Stimulated activated CD8-positive, alpha-beta memory T cell treated with anti-CD3 and anti-CD28 coated beads, Interleukin-4, amount 100 ng/mL, for 4 hours (primary cell): ENCODE measurements around the gene FAHD2A.
A peak's percentile ranks its signal among the peaks of the same experiment; 100 is the strongest.
"Not testable (repeated sequence)": the region's sequence is repeated elsewhere in the genome, so short reads cannot be mapped to it uniquely, and the experiment has no call there.

Source experiments
- DNase-seq, 2 donors: peaks; one replicate each; pipeline ENCODE4 v3.0.0-alpha.2; 2020; ENCODE audit warnings: low read depth in 2 of 2, low spot score in 1 of 2

The FAHD2A gene

DNA sequence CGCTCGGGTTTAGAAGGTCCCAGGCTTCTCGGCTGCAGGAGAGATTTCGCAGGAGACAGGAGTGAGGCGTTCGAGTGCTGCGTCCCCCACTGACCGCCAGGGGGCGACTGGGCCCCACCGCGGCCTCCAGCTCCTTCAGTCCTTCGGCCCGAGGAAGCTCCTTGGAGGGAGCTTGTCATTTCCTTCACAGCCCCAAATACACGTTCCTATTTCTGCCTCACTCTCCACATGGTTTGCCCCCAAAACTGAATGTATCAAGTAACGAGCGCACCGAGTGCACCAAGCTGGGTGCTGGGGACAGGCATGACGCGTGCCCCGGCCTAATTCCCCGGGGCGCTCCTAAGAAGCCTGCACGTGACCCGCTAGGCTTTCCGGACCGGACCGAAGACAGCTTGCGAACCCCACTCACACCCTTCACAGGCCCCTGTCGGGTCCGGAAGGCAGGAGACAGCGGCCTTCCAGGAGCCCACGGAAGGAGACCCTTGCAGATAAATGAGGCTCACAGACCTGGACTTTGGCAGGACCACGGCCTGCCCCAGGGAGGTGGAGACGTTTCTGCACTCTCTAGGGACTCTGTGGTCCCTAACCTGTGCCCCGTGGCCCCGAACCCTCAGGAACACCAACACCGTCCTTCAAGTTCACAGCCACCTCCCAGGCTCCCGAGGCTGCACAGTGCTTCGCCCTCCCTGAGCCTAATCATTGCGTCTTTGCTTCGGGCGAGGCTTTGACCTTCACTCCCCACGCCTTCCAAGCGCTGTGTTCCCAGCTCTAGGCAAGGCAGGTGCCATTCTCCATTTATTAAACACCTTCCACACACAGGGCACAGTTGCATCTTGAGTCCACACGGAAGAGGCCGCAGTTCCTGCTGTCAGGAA, 13.0 kb upstream of the FAHD2A start:
- peak in 1 of 2 donors; percentile 11 for DNase-seq

DNA sequence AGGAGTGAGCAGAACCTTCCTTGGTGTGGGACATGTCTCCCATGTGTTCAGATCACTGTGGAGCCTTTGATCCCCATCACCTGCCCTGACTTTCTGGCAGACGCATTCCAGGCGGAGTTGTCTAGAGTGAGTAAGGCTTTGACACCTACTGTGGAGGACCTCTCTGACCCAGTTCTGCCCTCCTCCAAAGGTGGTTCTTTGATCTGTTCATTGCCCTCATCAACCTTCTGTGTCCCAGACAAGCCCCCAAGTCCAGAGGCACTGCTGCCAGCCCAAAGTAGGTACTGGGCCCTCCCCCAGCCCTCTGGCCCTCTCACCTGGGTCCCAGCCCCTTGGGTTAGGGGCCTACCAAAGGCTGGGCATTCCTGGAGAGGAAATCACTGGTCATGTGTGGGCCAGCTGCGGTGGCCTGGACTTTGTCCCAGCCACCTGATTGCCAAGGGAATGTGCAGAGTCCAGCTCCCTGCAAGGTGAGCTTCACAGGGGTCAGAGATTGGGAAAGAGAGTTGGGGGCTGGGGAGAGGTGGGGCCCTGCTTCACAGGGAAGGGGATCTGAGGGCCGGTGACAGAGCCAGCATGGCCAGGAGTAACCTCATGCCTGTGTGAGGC, 12.1 kb upstream of the FAHD2A start:
- no peak for DNase-seq

DNA sequence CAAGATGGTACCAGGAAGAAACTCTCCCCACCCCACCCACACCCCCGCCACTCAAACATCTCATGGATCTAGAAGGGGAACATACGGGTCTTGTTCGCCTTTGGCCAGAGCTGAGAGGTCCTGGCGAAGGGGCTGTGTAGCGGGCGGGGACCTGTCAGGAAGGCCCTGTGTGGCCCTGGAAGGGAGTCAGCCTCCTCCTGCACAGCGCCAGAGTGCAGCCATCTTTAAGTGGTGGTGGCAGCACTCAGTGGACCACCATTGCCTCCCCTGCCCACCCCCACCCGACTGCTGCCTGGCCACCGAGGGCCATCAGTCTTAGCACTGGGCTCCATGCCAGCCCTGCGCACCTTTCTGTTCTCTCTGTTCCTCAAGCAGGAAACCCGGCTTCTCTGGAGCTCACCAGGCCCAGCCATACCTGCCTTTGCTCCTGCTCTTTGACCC, 11.6 kb upstream of the FAHD2A start:
- DNase-seq: no peak

DNA sequence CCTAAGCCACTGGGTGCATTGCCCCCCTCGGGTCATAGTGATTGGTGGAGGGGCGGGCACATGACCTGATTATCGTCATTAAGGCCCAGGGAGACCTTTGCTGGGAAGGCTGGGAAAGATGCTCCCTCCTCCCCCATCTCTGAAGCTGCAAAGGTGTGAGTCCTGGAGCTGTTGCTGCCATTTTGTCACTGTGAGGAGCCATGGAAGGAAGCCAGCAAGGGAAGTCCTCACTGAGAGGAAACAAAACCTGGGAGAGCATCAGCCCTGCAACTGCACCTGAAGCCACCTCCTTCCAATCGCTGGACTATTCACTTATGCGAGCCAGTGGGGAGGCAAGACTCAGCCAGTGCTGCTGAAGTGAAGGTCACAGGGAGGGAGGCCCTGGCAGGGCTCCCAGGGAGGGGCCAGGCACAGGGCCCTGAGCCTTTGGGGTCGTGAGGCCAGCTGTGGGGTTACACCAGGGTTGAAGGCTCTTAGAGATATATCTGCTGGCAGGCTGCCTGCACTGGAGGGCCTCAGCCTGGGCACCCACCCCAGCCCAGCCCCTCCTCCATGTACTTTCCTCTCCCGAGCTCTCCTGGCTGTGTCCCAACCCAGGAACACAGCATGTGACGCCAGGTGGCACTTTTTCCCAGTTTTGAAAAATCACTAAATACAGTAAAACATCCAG, 10.7 kb upstream of the FAHD2A start:
- no peak for DNase-seq

DNA sequence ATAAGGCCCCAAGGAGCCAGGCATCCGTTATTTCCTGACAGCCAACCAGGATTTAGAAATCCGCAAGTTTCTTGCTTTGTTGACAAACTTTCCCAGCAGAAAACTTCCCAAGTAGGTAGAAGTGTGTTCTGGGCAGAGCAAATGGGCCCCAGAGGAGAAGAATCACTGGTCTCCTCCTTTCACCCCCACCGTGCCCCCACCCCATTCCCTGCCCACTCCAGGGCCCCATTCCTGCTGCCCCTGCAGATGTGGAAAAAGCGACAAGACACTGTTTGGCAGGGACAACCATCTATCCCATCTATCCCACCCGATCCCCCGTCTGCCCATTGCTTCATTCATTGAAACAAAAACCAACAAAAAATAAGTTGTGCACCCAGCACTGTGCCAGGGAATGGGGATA, 10.2 kb upstream of the FAHD2A start:
- no peak for DNase-seq

DNA sequence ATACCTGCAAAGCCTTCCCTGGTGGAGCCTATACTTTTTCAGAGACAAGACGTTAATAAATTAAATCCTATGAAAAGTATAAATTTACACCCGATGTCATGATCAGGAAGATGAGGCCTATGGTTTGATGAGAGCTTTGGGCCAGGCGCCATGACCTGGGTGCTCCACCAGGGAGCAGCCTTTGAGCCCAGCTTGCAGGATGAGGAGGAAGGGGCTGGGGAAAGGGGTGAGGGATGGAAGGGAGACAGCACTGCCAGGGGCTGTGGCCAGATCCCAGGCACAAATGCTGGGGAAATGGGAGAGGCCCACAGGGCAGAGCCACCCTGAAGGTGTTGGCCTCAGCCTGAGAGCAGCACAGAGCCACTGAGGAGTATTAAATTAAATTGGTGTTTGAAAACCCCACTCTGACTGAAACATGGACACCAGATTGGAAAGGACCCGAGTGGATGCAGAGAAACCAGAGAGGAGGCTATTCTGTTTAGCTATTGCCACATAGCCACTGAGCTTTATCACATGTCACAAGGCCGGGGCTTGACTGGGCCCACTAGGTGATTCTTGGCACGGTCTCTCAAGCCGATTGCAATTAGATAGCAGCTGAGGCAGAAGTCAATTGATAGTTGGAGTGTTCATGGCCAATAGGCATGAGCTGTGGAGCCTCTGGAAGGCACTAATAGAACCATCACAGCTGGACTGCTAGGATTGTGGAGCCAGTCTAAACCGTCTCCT, 9.6 kb upstream of the FAHD2A start:
- DNase-seq: no peak

DNA sequence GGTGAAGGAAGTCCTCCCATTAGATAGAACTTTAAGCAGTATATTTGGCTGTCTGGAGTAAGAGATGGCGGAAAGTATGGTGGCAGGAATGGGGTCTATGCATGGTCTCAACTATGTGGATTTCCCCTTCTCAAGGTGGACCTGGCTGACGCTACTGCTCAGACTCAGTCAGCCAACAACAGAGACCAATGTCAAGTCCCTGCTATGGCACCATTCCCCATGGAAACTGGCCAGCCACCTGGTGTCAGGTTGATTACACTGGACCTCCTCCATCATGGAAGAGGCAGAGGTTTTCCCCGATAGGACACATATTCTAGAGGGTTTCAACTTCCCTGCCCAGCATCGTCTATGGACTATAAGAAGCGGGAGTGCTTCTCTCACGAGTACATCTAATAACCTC, 8.6 kb upstream of the FAHD2A start:
- no peak for DNase-seq

DNA sequence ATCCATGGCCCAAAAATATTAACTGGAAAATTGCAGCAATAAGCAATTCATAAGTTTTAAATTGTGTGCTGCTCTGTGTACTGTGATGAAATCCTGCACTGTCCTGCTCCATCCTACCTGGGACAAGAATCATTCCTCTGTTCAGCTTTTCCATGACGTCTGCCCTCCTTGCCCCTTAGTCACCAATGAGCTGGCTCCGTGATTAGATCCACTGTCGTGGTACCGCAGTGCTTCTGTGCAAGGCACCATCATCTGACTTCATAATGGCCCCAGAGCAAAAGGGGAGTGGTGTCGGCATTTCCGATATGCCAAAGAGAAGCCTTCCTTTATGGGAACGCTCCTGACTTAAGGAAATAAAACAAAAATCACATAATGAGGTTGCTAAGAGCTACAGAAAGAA, 3.4 kb upstream of the FAHD2A start:
- DNase-seq: no peak

DNA sequence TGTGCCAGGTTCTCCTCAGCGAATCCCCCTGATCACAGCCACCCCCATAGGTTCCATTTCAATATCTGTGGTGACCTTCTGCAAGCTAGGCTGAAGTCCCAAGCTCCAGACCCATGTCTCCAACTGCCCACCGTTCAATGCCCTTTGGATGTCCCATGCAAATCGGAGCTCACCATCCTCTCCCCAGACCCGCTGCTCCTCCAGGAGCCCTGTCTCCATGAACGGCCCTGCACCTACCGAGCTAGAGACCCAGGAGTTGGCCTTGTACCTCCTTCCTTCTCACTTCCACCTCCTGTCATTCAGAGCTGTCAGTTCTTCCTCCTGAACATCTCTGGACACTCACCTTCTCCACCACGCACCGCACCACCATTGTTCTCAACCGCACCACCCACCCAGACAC, 1.0 kb upstream of the FAHD2A start:
- DNase-seq: no peak

DNA sequence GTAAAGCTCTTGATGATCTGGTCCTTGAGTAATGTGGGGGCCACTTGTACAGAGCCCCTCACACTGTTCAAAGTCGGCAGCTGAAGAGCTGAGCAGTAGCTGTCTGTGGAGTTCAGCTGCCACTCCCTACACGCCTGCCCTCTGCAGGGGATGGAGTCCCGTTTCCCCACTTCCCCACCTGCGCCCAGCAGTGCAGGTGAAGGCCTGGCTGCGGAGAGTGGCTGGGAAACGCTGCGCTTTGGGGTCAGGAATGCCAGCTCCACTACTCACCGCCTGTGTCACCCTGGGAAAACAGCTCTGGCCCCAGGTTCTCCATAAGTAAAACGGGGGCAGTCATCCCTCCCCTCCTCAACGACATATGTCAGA, 521 bp upstream of the FAHD2A start:
- DNase-seq: not testable (repeated sequence)

DNA sequence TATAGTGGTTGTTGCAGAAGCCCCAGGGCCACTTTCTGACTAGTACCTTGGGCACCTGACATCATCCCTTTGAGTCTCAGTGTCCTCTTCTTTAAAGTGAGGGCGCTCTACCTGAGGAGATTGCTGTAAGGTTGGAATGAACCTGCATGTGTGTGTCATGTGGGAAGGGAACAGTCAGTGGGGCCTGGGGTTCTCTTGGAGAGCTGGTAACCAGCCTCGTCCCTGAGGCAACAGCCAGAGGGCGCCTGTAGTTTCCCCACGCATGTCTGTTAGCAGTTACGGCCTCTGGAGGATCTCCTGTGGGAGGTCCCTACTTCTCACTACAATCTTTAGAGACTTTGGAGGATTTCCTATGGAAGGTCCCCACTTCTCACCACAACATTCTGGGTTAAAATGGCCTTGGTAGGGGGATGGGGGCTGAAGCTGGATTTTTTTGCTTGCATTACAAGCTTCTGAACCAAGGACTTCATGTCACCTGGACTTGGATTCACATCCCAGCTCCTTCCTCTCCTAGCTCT, 755 bp downstream of the FAHD2A start:
- not testable (repeated sequence) for DNase-seq

DNA sequence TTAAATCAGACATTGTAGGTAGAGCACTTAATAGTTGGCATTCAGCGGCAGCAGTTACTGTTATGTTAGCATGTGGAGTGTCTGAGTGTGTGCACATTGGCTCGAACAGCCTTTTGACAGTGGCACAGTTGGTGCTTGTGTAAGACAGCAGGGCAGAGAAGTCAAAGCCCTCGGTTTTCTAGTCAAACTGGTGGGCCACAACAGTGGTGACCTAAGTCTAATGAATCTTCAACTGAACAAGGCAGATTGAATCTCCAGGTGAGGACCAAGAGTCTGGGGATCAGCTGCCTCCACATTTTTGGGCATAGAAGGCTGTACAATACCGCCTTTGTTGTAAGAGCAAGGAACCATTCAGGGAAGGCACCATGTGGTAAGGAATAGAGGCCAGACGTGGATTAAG, 1.3 kb downstream of the FAHD2A start:
- not testable (repeated sequence) for DNase-seq

DNA sequence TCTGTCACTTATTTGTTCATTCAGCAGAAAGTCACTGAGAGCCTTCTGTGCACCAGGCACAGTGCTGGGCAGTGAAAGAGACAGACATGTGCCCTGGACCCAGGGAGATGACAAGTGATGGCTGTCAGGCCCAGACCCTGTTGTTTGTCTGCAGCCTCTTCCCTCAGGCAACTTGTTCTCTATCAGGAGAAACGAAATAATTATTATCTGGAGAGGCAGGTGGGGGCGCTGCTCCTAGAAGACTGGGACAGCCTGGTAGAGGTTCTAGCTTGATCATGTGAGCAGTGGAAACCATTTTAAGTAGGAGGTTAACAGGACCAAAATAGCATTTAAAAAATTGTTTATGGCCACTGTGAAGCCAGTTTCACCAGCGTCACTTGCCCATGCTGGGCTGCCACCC, 2.2 kb downstream of the FAHD2A start:
- not testable (repeated sequence) for DNase-seq

DNA sequence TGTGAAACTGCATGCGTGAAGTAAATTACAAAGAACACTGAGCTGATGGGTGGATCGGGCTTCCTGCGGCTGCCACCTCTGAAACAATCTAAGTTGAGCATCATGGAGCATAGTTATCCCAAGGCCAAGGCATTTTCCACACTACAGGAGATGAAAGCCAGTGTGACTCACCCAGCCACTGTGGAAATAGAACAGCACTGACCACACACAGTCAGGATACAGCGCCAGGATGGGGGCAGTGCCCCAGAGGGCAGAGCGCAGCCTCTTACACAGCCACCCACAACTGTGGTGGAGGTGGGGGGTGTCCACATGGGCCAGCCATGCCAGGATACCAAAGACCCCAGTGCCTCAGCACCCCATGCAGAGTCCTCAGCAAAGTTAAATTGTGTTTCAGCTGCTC, 8.7 kb downstream of the FAHD2A start:
- not testable (repeated sequence) for DNase-seq

DNA sequence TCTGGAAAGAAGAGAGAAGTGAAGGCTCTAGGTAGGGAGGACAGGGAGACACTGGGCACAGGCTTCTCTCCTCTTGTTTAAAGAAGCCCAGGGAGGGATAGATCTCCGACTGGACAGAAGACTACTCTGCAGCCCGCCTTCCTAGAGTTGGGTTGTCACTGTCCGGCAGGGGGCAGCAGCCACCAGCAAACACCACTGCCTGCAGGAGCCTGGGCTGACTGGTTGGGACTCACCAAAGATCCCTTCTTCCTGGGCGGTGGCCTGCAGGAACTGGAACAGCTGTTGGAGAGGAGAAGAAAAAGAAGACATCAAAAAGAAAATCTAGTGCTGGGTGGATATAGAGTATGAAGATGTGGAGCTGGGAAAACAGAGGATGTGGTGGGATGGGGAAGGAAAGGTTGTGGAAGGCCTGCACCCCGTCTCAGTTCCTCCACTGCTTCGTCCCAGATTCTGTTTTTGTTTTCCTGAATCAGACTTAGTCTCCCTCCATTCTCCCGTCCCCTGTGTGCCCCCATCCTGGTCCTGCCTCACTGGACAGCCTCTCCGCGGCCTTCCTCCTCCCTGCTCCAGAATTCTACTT, 11.6 kb downstream of the FAHD2A start:
- DNase-seq: peak in 1 of 2 donors; percentile 36

DNA sequence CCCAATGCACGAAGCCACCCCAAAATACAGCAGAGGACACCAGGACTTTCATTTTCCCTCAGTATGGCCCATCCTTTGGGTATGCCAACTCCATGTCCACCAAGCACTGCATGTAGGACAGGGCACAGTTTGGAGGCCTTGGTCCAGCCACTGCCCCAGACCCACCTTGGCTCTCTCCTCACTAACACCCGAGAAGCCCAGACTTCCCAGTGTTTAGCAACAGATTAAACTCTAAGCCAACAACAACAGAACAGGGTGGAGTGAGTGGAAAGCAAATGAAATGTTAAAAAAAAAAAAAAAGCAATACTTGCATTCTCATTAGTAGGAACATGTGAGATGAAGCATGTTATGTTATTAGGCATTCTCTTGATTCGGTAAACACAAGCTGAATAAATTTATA, 12.6 kb downstream of the FAHD2A start:
- DNase-seq: not testable (repeated sequence)

DNA sequence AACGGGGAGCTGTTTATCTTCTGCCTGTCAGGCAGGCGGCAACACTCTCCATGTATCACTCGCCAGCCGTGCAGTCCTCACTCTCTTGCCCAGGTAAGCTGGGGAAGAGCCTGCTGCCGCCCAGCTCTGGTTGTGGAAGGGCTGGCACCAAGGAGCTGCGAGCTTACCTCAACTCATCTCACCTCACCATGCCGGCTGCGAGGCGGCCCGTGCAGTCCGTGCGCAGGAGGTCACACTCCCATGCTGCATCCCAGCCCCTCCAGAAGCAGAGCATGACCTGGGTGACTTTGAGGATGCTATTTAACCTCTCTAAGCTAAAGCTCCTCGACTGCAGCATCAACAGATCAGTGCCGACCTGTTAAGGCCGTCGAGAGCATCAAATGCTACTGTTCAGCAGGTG, 13.1 kb downstream of the FAHD2A start:
- DNase-seq: not testable (repeated sequence)

DNA sequence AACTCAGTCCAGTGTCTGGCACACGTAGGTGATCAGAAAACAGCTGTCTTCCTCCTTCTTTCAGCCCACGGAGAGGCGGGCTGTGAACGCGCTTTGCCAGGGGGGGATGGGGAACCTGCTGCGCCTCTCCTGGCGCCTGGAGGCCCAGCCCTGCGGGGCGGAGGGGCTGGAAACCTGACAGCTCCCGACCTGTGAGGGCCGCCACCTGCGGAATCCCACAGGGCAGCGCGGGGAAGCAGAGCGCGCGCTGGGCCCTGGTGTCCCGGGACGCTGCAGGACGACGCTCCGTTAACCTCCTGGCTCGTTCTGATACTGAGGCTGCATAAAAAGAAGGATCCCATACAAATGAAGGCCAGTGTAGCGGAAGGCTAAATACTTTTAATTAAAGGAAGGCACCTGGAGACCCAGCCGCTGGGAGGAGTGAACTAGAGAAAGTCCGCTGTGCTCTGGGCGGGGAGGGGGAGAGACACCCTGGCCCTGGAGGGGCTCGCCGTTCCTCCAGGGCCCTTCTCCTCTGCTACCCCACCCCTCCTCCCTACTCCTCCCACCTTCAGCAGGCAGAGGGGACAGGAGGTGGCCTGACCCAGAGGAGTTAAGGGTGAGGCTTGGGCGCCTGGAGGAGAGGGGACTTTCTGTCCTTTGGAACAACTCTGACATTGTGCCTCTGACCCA, 24.8 kb downstream of the FAHD2A start:
- not testable (repeated sequence) for DNase-seq

DNA sequence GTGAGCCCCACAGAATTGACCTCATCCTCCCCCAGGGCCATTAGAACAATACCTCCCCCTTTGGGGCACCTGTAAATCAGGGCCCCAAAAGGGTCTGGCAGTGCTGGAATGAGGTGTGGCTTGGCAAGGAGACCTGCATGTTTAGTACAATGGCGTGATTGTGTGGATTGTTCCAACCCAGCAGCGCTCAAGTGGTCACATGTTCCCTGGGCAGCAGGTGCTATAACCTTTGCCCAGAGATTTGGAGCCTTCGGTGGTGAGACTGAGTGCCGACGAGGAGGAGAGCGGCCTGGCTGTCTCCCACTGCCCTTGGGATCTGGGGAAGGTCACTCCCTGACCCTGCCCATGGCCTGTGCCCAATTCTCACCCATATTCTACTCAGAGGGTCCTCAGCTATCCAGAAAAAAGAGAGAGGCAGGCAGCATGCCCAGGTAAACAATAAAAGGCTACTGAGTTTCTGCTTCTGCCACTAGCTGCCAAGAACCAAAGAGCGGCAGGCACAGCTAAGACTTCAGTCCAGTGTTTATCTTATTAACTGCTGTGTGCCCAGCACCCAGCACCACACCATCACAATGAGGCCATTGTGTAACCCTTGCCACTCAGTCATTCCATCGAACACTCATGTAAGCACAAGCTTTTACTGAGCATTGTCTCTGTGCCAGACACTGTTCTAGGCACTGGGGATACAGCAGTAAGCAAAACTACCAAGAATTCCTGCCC, 27.4 kb downstream of the FAHD2A start:
- DNase-seq: not testable (repeated sequence)

DNA sequence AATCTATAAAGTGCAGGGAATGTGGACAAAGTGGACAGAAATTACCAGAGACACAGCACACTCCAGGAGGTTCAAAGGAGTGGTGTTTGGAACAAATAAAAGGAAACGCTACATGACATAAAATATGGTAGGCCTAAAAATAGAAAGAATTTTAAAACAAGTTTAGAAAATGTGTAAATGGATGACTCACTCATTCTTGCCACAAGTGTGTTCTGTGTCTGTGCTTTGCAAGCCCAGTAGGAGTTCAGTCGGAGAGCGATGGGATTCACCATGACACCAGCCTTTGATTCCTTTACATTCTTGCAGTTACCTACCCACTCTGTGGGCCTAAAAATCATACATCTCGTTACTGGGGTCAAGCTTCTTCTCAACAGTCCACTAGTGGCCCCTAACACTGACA, 30.9 kb downstream of the FAHD2A start:
- DNase-seq: not testable (repeated sequence)
